ENCODE results near the gene POU5F1.
"Not testable (repeated sequence)": the region's sequence is repeated elsewhere in the genome, so short reads cannot be mapped to it uniquely, and the experiment has no call there.

Gene POU5F1

DNA sequence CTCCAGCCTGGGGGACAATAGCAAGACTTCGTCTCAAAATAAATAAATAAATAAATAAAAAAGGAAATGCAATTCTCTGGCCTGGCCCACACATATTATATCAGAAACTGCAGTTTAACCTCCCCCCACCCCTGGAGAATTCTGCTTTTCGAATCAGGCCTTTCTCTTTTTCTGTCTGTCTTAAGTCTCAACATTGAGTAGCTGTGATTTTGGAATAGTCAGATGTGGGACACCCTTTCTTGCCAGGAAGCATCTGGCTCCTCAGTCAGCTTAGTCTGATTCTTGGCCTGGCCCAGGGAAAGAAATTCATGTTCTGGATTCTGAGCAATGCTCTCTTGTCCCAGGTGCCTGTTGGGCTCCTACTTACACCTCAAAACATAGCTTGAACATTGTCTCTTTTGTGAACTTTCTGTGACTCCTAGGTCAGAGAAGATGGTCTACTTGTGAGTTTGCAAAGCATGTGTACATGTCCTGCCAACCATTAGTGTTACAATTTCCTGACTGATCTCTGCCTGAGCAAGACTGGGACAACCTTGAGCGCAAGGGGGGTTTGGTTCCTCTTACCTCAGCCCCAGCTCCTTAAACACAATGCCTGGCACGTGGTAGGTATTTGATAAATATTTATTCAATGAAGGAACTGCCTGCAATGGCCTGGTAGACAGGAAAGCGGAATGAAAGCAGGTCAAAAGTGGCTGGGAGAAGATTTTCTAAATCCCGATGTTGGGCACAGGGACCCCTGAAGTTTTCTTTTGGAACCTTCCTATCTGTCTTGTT lies 23.8 kb upstream of the POU5F1 start:
- TF ChIP-seq, protein P1, sequence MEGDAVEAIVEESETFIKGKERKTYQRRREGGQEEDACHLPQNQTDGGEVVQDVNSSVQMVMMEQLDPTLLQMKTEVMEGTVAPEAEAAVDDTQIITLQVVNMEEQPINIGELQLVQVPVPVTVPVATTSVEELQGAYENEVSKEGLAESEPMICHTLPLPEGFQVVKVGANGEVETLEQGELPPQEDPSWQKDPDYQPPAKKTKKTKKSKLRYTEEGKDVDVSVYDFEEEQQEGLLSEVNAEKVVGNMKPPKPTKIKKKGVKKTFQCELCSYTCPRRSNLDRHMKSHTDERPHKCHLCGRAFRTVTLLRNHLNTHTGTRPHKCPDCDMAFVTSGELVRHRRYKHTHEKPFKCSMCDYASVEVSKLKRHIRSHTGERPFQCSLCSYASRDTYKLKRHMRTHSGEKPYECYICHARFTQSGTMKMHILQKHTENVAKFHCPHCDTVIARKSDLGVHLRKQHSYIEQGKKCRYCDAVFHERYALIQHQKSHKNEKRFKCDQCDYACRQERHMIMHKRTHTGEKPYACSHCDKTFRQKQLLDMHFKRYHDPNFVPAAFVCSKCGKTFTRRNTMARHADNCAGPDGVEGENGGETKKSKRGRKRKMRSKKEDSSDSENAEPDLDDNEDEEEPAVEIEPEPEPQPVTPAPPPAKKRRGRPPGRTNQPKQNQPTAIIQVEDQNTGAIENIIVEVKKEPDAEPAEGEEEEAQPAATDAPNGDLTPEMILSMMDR (IDR thresholded peaks at IDR 0.05; ENCODE audit: insufficient read depth, low read depth, low read length, missing control alignments) = no peak
- no peak overlapping the region for H3K4me3 ChIP-seq (ENCODE audit: low read depth, low read length)
- DNase-seq (ENCODE audit: low read depth) = no peak

DNA sequence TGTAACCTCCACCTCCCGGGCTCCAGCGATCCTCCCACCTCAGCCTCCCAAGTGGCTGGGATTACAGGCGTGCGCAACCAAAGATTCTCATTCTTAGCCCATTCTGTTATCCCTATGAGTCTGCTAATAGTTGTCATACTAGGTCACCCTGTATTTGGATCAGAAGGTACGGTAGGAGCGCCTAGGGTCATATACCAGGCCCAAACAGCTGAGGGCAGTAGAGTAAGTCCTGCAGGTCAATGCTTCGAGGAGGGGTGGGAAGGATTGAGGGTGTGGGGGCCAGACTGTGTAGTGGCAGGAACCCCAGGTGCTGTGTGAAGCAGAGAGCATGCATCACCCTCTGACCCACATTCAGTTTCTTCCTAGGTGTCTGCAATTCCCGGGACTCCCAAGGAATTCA lies 22.7 kb upstream of the POU5F1 start:
- no peak overlapping the region for H3K4me3 ChIP-seq (ENCODE audit: low read depth, low read length)
- no peak for DNase-seq (ENCODE audit: low read depth)
- TF ChIP-seq, protein P1 (IDR thresholded peaks at IDR 0.05; ENCODE audit: insufficient read depth, low read depth, low read length, missing control alignments) = peak; percentile 11

DNA sequence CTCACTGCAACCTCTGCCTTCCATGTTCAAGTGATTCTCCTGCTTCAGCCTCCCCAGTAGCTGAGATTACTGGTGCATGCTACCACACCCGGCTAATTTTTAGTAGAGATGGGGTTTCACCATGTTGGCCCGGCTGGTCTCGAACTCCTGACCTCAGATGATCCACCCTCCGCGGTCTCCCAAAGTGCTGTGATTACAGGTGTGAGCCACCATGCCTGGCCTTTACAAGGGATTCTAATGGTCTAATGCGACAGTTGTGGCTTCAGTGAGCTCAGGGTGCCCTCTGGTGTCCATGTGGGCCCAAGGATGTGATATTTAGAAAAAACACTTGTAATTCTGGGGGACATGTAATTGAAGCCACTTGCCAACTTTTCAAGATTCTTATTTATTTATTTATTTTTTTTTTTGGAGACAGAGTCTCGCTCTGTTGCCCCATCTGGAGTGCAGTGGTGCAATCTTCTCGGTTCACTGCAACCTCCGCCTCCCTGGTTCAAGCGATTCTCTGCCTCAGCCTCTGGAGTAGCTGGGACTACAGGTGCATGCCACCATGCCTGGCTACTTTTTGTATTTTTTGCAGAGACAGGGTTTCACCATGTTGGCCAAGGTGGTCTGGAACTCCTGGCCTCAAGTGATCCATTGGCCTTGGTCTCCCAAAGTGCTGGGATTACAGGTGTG lies 22.1 kb upstream of the POU5F1 start:
- DNase-seq (ENCODE audit: low read depth) = peak; percentile 90
- H3K4me3 ChIP-seq (ENCODE audit: low read depth, low read length) = not testable (repeated sequence)
- TF ChIP-seq, protein P1 (IDR thresholded peaks at IDR 0.05; ENCODE audit: insufficient read depth, low read depth, low read length, missing control alignments) = peak; percentile 62

DNA sequence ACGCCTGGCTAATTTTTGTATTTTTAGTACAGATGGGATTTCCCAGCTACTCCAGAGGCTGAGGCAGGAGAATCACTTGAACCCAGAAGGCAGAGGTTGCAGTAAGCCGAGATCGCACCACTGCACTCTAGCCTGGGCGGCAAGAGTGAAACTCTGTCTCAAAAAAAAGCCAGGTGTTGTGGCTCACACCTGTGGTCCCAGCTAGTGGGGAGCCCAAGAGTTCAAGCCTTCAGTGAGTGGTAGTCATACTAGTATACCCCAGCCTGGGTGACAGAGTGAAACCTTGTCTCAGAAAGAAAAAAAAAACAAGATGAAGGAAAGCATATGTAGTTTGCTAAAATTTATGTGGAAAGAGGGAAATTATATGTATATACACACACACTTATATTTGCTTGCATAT lies 20.0 kb upstream of the POU5F1 start:
- peak; percentile 86 for DNase-seq (ENCODE audit: low read depth)
- H3K4me3 ChIP-seq (ENCODE audit: low read depth, low read length) = no peak overlapping the region
- TF ChIP-seq, protein P1 (IDR thresholded peaks at IDR 0.05; ENCODE audit: insufficient read depth, low read depth, low read length, missing control alignments) = no peak

DNA sequence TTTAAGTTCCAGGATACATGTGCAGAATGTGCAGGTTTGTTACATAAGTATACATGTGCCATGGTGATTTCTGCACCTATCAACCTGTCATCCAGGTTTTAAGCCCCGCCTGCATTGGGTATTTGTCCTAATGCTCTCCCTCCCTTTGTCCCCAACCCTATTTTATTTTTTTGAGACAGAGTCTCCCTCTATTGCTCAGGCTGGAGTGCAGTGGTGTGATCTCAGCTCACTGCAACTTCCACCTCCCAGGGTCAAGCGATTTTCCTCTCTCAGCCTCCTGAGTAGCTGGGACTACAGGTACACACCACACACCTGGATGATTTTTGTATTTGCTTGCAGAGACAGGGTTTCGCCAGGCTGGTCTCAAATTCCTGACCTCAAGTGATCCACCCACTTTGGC lies 18.7 kb upstream of the POU5F1 start:
- not testable (repeated sequence) for DNase-seq (ENCODE audit: low read depth); H3K4me3 ChIP-seq (ENCODE audit: low read depth, low read length)

DNA sequence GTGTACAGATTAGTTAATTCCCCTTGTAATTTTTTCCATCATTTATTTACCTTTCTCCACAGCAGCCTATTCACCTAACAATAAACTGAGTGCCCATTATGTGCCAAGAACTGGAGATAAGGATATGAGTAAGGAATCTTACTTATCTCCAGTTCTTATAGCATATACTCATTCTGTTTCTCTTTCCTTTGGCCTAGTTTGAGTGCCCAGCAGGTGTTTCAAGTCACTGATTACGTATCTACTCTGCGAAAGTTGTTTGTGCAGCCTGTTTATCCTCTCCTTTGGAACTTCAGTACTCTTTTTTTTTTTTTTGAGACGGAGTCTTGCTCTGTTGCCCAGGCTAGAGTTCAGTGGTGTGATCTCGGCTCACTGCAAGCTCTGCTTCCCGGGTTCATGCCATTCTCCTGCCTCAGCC lies 17.3 kb upstream of the POU5F1 start:
- H3K4me3 ChIP-seq (ENCODE audit: low read depth, low read length) = no peak overlapping the region
- no peak for DNase-seq (ENCODE audit: low read depth)
- TF ChIP-seq, protein P1 (IDR thresholded peaks at IDR 0.05; ENCODE audit: insufficient read depth, low read depth, low read length, missing control alignments) = no peak

DNA sequence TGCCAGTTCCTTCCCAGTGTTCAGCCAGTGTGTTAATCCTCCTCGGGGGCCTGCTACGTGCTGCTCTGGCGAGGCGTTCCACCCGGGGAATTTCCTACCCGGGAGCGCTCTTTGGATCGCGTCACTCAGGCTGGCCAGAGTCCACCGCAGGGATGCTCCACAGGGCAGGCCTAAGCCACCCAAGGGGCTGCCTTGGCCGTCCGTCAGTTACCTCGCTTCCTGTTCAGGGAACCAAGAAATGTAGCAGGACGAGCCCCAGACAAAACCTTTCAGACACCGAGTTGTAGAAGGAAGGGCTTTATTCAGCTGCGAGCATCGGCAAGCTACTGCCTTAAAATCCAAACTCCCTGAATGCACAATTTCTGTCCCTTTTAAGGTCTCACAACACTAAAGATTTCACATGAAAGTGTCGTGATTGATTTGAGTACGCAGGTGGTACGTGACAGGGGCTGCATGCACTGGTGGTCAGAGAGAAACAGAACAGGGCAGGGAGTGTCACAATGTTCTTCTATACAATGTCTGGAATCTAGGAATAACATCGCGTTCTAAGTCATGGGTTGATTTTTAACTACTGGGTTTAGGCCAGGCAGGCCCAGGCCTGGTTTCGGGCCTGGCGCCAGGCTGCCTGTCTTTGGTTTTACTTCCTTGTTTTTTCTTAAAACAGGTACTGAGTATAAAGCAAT lies 15.7 kb upstream of the POU5F1 start:
- TF ChIP-seq, protein P1 (IDR thresholded peaks at IDR 0.05; ENCODE audit: insufficient read depth, low read depth, low read length, missing control alignments) = no peak
- H3K4me3 ChIP-seq (ENCODE audit: low read depth, low read length) = peak overlapping the region; percentile 51
- peak; percentile 36 for DNase-seq (ENCODE audit: low read depth)

DNA sequence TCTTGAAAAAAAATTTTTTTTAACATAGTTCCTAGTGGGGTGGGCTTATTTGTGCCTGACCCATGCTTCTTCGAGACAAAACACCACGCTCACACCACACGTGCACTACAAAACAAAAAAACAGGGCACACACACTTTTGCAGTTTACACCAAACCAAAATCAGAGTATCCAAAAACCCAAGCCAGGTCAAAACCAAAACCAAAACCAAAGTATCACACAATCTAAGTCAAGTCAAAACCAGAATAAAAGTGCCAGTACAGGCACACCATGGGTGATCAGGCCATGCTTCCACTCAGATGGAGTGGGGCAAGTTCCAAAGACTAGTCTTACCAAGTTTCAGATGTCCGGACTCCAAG lies 15.2 kb upstream of the POU5F1 start:
- H3K4me3 ChIP-seq (ENCODE audit: low read depth, low read length) = peak overlapping the region; percentile 51
- peak; percentile 46 for DNase-seq (ENCODE audit: low read depth)

DNA sequence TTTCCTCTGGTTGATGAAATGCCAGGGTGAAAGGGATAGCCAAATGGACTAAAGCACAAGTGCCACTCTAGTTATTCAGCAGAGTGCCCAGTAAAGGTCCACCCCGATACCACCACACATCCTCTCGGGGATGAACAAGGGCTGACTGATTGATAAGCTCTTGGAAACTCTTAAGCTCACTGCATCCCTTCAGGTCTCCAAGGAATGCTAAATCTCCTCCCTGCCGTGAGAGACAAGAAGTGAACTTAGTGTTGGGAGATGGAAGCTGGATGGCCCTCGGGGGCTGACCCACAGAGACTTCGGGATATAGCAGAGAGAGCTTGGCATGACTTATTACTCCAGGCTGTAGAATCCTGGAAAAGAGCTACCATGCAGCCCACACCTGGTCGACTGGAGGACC lies 13.4 kb upstream of the POU5F1 start:
- not testable (repeated sequence) for H3K4me3 ChIP-seq (ENCODE audit: low read depth, low read length)

DNA sequence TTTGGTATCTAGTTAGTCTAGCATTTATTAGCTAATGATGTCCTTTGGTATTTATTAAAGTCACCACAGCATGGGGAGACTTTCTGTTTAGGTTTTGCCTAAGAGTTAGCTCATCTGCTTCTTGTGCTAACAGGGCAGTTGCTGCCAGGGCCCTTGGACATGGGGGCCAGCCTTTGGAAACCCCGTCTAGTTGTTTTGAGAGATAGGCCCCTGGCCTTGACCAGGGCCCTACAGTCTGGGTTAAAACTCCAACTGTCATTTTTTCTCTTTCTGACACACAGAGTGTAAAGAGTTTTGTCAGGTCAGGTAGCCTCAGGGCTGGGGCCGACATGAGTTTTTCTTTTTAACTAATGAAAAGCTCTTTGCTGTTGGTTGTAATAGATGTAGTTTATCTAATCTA lies 12.8 kb upstream of the POU5F1 start:
- H3K4me3 ChIP-seq (ENCODE audit: low read depth, low read length) = not testable (repeated sequence)

More for the DNA sequence above, 13.4 kb upstream of the POU5F1 start:
- not testable (repeated sequence) for DNase-seq (ENCODE audit: low read depth)

More for the DNA sequence above, 12.8 kb upstream of the POU5F1 start:
- DNase-seq (ENCODE audit: low read depth) = not testable (repeated sequence)
